H1 (cell line): ENCODE measurements around the gene TMEM108. TPM values are rescaled to one million over a fixed set of nuclear protein-coding genes. Genes with fewer than 3 reads are reported as not detected.

Experiments
- ATF2 ChIP-seq: IDR thresholded peaks from 2 replicates; pipeline ENCODE4 v1.6.1; 2012; ENCODE audit warnings: low read length, inconsistent platforms
- polyA plus RNA-seq, 7 experiments: library from polyadenylated mRNA; depleted of rRNA in 3 of 7; stranded (reverse) in 5 of 7; unstranded in 2 of 7; fragments of >200 nt in 5 of 7; fragments of 200-250 nt in 2 of 7; gene quantifications; 1 replicate in 5 of 7; 2 replicates in 1 of 7; 4 replicates in 1 of 7; pipeline versions ENCODE4 v1.2.1 to v1.2.3, GENCODE V29; 2011 to 2013; ENCODE audit warnings: missing spikeins in 2 of 7, mixed read lengths in 2 of 7
- total RNA-seq: library from RNA; stranded (reverse); fragmentation: NEBNext Ultra II Directional; extraction: Animal tissue kit (Norgen Biotek cat#: 25700); gene quantifications from 2 replicates; pipeline ENCODE4 v1.2.1, GENCODE V29; 2021

The TMEM108 gene
- total and polyA plus RNA-seq, 2 of the 8 experiments (the other 6 are each of a cell fraction or from before 2014, with no cell fraction given): 14.3 to 16.2 TPM

GRCh38 chr3:133383175-133383574, 345.0 kb downstream of the TMEM108 start (continued):
- TF ChIP-seq ATF2: no peak
